GM19351 (cell line): ENCODE measurements around the gene CD83.
"Not testable (repeated sequence)": the region's sequence is repeated elsewhere in the genome, so short reads cannot be mapped to it uniquely, and the experiment has no call there.

Experiments
- ATAC-seq: cut with Tn5 transposase; IDR thresholded peaks from one replicate; pipeline ENCODE4 v1.9.1; 2021; ENCODE audit warnings: mild to moderate bottlenecking, moderate library complexity; ENCODE audit not compliant: unreplicated experiment

The CD83 gene

GRCh38 chr6:14146506-14147096 lies 29.0 kb downstream of the CD83 start:
- ATAC-seq = no peak

GRCh38 chr6:14147891-14148290 lies 30.3 kb downstream of the CD83 start:
- no peak for ATAC-seq

GRCh38 chr6:14148471-14148870 lies 30.9 kb downstream of the CD83 start:
- ATAC-seq = no peak

GRCh38 chr6:14149053-14149738 lies 31.6 kb downstream of the CD83 start:
- no peak for ATAC-seq

GRCh38 chr6:14149739-14150130 lies 32.2 kb downstream of the CD83 start:
- no peak for ATAC-seq

- not testable (repeated sequence) for ATAC-seq
Observed at GRCh38 chr6:14151300-14151699, 33.7 kb downstream of the CD83 start.

- no peak for ATAC-seq
Observed at GRCh38 chr6:14151773-14152172, 34.2 kb downstream of the CD83 start.

GRCh38 chr6:14153228-14153627 lies 35.7 kb downstream of the CD83 start:
- ATAC-seq = no peak

- no peak for ATAC-seq
Observed at GRCh38 chr6:14159090-14159489, 41.5 kb downstream of the CD83 start.

GRCh38 chr6:14162826-14163225 lies 45.3 kb downstream of the CD83 start:
- no peak for ATAC-seq

GRCh38 chr6:14165091-14165490 lies 47.5 kb downstream of the CD83 start:
- ATAC-seq = no peak

GRCh38 chr6:14166839-14167238 lies 49.3 kb downstream of the CD83 start:
- no peak for ATAC-seq

GRCh38 chr6:14170128-14170527 lies 52.6 kb downstream of the CD83 start:
- ATAC-seq = no peak

GRCh38 chr6:14172562-14172961 lies 55.0 kb downstream of the CD83 start:
- ATAC-seq = no peak

- ATAC-seq = no peak
Observed at GRCh38 chr6:14174226-14174625, 56.7 kb downstream of the CD83 start.

- no peak for ATAC-seq
Observed at GRCh38 chr6:14174996-14175395, 57.4 kb downstream of the CD83 start.

- ATAC-seq = no peak
Observed at GRCh38 chr6:14176429-14176828, 58.9 kb downstream of the CD83 start.

- ATAC-seq = no peak
Observed at GRCh38 chr6:14177413-14178082, 60.0 kb downstream of the CD83 start.

- ATAC-seq = no peak
Observed at GRCh38 chr6:14178083-14178445, 60.5 kb downstream of the CD83 start.

GRCh38 chr6:14180609-14181008 lies 63.0 kb downstream of the CD83 start:
- no peak for ATAC-seq

- no peak for ATAC-seq
Observed at GRCh38 chr6:14182916-14183315, 65.3 kb downstream of the CD83 start.
